H9 (cell line): ENCODE measurements around the gene EBF4. TPM values are rescaled to one million over a fixed set of nuclear protein-coding genes. Genes with fewer than 3 reads are reported as not detected.

Experiments
- DNase-seq: peaks from one replicate; pipeline ENCODE4 v3.0.0-alpha.2; 2017
- H2AFZ ChIP-seq: one replicate; pipeline ENCODE4 v1.6.1; 2013; ENCODE audit warnings: mild to moderate bottlenecking, low read length, control low read depth, moderate library complexity
- H2AK5ac ChIP-seq: 2 replicates; pipeline ENCODE4 v1.6.1; 2013; ENCODE audit warnings: low read length, control low read depth, mixed read lengths; ENCODE audit not compliant: insufficient read length
- H2BK120ac ChIP-seq: one replicate; pipeline ENCODE4 v1.6.1; 2013; ENCODE audit warnings: low read depth, mild to moderate bottlenecking, low read length, control low read depth, inconsistent platforms; ENCODE audit not compliant: poor library complexity, severe bottlenecking
- H2BK12ac ChIP-seq: 2 replicates; pipeline ENCODE4 v1.6.1; 2013; ENCODE audit warnings: low read length, control low read depth, mixed read lengths, low read depth; ENCODE audit not compliant: insufficient read length
- H2BK15ac ChIP-seq: 2 replicates; pipeline ENCODE4 v1.6.1; 2013; ENCODE audit warnings: low read depth, low read length, control low read depth
- H2BK20ac ChIP-seq: one replicate; pipeline ENCODE4 v1.6.1; 2013; ENCODE audit warnings: low read depth, mild to moderate bottlenecking, low read length, control low read depth, inconsistent platforms; ENCODE audit not compliant: poor library complexity, severe bottlenecking
- H2BK5ac ChIP-seq: 2 replicates; pipeline ENCODE4 v1.6.1; 2013; ENCODE audit warnings: low read length, control low read depth, mixed read lengths; ENCODE audit not compliant: insufficient read length
- H3K14ac ChIP-seq: 2 replicates; pipeline ENCODE4 v1.6.1; 2013; ENCODE audit warnings: low read length, control low read depth; ENCODE audit not compliant: insufficient read depth
- H3K18ac ChIP-seq: 2 replicates; pipeline ENCODE4 v1.6.1; 2013; ENCODE audit warnings: low read depth, mild to moderate bottlenecking, mixed read lengths, low read length, control low read depth; ENCODE audit not compliant: insufficient read length
- H3K23ac ChIP-seq: 2 replicates; pipeline ENCODE4 v1.6.1; 2013; ENCODE audit warnings: low read length, control low read depth, mixed read lengths, low read depth; ENCODE audit not compliant: insufficient read length
- H3K23me2 ChIP-seq: 2 replicates; pipeline ENCODE4 v1.6.1; 2013; ENCODE audit warnings: low read depth, mild to moderate bottlenecking, mixed read lengths, low read length, control low read depth; ENCODE audit not compliant: insufficient read length, poor library complexity, severe bottlenecking
- H3K27ac ChIP-seq: 2 replicates; pipeline ENCODE4 v1.5.1; 2013; ENCODE audit warnings: low read length, control low read depth, mixed read lengths, low read depth; ENCODE audit not compliant: insufficient read length
- H3K27me3 ChIP-seq: 2 replicates; pipeline ENCODE4 v1.6.1; 2013; ENCODE audit warnings: low read length, control low read depth, inconsistent platforms; ENCODE audit not compliant: insufficient read depth
- H3K4ac ChIP-seq: 2 replicates; pipeline ENCODE4 v1.6.1; 2013; ENCODE audit warnings: low read depth, mild to moderate bottlenecking, control low read depth, inconsistent platforms, low read length, moderate library complexity
- H3K4me1 ChIP-seq: 2 replicates; pipeline ENCODE4 v1.6.1; 2013; ENCODE audit warnings: low read length, control low read depth, inconsistent platforms; ENCODE audit not compliant: insufficient read depth
- H3K4me2 ChIP-seq: 2 replicates; pipeline ENCODE4 v1.6.1; 2013; ENCODE audit warnings: low read length, control low read depth, mixed read lengths; ENCODE audit not compliant: insufficient read length, insufficient read depth
- H3K56ac ChIP-seq: 2 replicates; pipeline ENCODE4 v1.6.1; 2013; ENCODE audit warnings: low read depth, mild to moderate bottlenecking, mixed read lengths, low read length, control low read depth; ENCODE audit not compliant: insufficient read length
- H3K79me1 ChIP-seq: 2 replicates; pipeline ENCODE4 v1.6.1; 2013; ENCODE audit warnings: low read depth, mild to moderate bottlenecking, moderate library complexity, low read length, control low read depth, inconsistent platforms; ENCODE audit not compliant: insufficient read depth, poor library complexity, severe bottlenecking
- H3K79me2 ChIP-seq: 2 replicates; pipeline ENCODE4 v1.6.1; 2013; ENCODE audit warnings: low read length, control low read depth, inconsistent platforms; ENCODE audit not compliant: insufficient read depth
- H3K9ac ChIP-seq: 2 replicates; pipeline ENCODE4 v1.6.1; 2013; ENCODE audit warnings: low read length, control low read depth, mixed read lengths; ENCODE audit not compliant: insufficient read length; ENCODE audit errors: extremely low read depth
- H3K9me3 ChIP-seq: one replicate; pipeline ENCODE4 v1.6.1; 2013; ENCODE audit warnings: low read depth, low read length, inconsistent platforms; ENCODE audit not compliant: control insufficient read depth
- H3T11ph ChIP-seq: one replicate; pipeline ENCODE4 v1.6.1; 2013; ENCODE audit warnings: mild to moderate bottlenecking, low read length, control low read depth, inconsistent platforms
- H4K20me1 ChIP-seq: one replicate; pipeline ENCODE4 v1.6.1; 2013; ENCODE audit not compliant: control insufficient read depth, insufficient read length, insufficient read depth
- H4K5ac ChIP-seq: 2 replicates; pipeline ENCODE4 v1.6.1; 2013; ENCODE audit warnings: low read depth, mild to moderate bottlenecking, mixed read lengths, low read length, control low read depth; ENCODE audit not compliant: insufficient read length
- H4K8ac ChIP-seq: replicated peaks from 2 replicates; pipeline ENCODE4 v1.6.1; 2013; ENCODE audit warnings: low read length, control low read depth, mixed read lengths, low read depth; ENCODE audit not compliant: insufficient read length
- H4K91ac ChIP-seq: 2 replicates; pipeline ENCODE4 v1.6.1; 2013; ENCODE audit warnings: low read depth, mild to moderate bottlenecking, moderate library complexity, mixed read lengths, low read length, control low read depth; ENCODE audit not compliant: insufficient read length
- H3K27ac Mint-ChIP-seq, 3 experiments: 2 replicates in 2 of 3; 3 replicates in 1 of 3; pipeline ENCODE4 v1.8.0; 2020 to 2021; ENCODE audit warnings: mixed read lengths in 3 of 3, mild to moderate bottlenecking in 1 of 3, moderate library complexity in 1 of 3
- H3K27me3 Mint-ChIP-seq: 2 replicates; pipeline ENCODE4 v1.8.0; 2021; ENCODE audit warnings: low read depth, mild to moderate bottlenecking, moderate library complexity, mixed read lengths
- H3K36me3 Mint-ChIP-seq, 3 experiments: 2 replicates in 2 of 3; 3 replicates in 1 of 3; pipeline ENCODE4 v1.8.0; 2020 to 2021; ENCODE audit warnings: low read depth in 3 of 3, mixed read lengths in 3 of 3; ENCODE audit not compliant: insufficient read depth in 1 of 3
- H3K4me1 Mint-ChIP-seq, 2 experiments: 2 replicates each; pipeline ENCODE4 v1.8.0; 2020; ENCODE audit warnings: mixed read lengths in 2 of 2
- H3K4me3 Mint-ChIP-seq, 2 experiments: 2 replicates in 1 of 2; 3 replicates in 1 of 2; pipeline ENCODE4 v1.8.0; 2020 to 2021; ENCODE audit warnings: mild to moderate bottlenecking in 2 of 2, mixed read lengths in 2 of 2, moderate library complexity in 1 of 2
- H3K9me3 Mint-ChIP-seq, 2 experiments: 2 replicates in 1 of 2; 3 replicates in 1 of 2; pipeline ENCODE4 v1.8.0; 2020; ENCODE audit warnings: mild to moderate bottlenecking in 2 of 2, mixed read lengths in 2 of 2, moderate library complexity in 1 of 2
- WGBS: extraction: QIAGEN DNeasy Blood & Tissue Kit; methylation state at CpG from one replicate; pipeline ENCODE4 v1.1.7; 2013; ENCODE audit warnings: missing lambda C conversion rate, low lambda C conversion rate, mixed read lengths; ENCODE audit not compliant: insufficient read length; ENCODE audit errors: extremely low coverage; 5-methylcytosine and 5-hydroxymethylcytosine counted together
- total RNA-seq: library from RNA; stranded (reverse); gene quantifications from 2 replicates; pipeline ENCODE4 v1.2.1, GENCODE V29; 2021
- TF ChIP-seq, protein P1 (sequence below): fragments of 200-600 bp; sonication (generic); conservative IDR thresholded peaks from 3 replicates; pipeline ENCODE4 v1.8.0; 2021; ENCODE audit warnings: antibody characterized with exemption, mild to moderate bottlenecking

EBF4 gene
- total RNA-seq, 1 experiment from 2014 or later, result 3.9 TPM

DNA sequence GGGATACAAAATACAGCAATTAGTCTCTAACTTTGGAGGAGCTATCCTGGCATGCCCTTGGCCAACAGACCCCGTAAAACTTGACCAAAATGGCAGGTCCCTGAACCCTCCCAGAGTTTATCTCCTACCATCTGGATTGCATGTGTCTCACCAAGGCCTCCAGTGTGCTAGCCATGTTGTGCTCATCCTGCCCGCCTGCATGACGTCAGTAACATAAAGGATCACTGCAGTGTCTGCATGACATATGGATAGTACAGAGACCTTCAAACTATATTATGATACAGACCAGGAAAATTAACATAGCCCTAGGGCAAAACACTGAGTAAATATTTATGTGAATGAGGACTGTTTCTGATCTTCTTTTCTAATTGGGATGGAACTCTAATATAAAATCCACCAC is 82.6 kb downstream of the EBF4 start:
- Histone ChIP-seq H2AFZ (no peak overlapping the region), H3K4ac (no peak overlapping the region), H4K20me1 (no peaks in the 10 kb centered on the region), H3K79me2 (no peaks in the 10 kb centered on the region), H3K56ac (no peak overlapping the region), H3K27ac (no peak overlapping the region), H2AK5ac (no peak overlapping the region), H3K4me2 (no peak overlapping the region), H3K79me1 (no peaks in the 10 kb centered on the region), H2BK15ac (no peak overlapping the region), H3K27me3 (no peaks in the 10 kb centered on the region), H2BK120ac (no peak overlapping the region), H4K8ac (peak overlapping the region; percentile 60), H3K9me3 (no peaks in the 10 kb centered on the region), H3K9ac (no peak overlapping the region), H3K4me1 (no peaks in the 10 kb centered on the region), H3T11ph (no peak overlapping the region), H4K91ac (no peak overlapping the region), H2BK20ac (no peak overlapping the region), H2BK5ac (no peak overlapping the region), H3K23ac (no peak overlapping the region), H3K18ac (no peak overlapping the region), H3K23me2 (no peaks in the 10 kb centered on the region), H3K14ac (no peak overlapping the region), H4K5ac (no peak overlapping the region), H2BK12ac (no peak overlapping the region)
- no peak for DNase-seq
- H3K4me1 Mint-ChIP-seq, result peaks cover 4 to 5% of the 10 kb centered on the region in 2 experiments; a peak in 2 of 4 replicates
- no peaks in the 10 kb centered on the region for H3K36me3 Mint-ChIP-seq
- H3K27me3 Mint-ChIP-seq, result peaks cover 25% of the 10 kb centered on the region
- H3K27ac Mint-ChIP-seq, result no peak overlapping the region; a peak in 1 of 7 replicates
- TF ChIP-seq, protein P1, sequence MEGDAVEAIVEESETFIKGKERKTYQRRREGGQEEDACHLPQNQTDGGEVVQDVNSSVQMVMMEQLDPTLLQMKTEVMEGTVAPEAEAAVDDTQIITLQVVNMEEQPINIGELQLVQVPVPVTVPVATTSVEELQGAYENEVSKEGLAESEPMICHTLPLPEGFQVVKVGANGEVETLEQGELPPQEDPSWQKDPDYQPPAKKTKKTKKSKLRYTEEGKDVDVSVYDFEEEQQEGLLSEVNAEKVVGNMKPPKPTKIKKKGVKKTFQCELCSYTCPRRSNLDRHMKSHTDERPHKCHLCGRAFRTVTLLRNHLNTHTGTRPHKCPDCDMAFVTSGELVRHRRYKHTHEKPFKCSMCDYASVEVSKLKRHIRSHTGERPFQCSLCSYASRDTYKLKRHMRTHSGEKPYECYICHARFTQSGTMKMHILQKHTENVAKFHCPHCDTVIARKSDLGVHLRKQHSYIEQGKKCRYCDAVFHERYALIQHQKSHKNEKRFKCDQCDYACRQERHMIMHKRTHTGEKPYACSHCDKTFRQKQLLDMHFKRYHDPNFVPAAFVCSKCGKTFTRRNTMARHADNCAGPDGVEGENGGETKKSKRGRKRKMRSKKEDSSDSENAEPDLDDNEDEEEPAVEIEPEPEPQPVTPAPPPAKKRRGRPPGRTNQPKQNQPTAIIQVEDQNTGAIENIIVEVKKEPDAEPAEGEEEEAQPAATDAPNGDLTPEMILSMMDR, result no peak
- peaks cover 4 to 6% of the 10 kb centered on the region in 2 experiments; a peak in 1 of 5 replicates for H3K9me3 Mint-ChIP-seq
- WGBS, result no CpG with 5 or more reads among the region's 3 CpGs
- no peak overlapping the region for H3K4me3 Mint-ChIP-seq
